C4-2B (cell line): ENCODE results near the gene LGALS9.
"Not testable (repeated sequence)": the region's sequence is repeated elsewhere in the genome, so short reads cannot be mapped to it uniquely, and the experiment has no call there.

Experiments used
- CTCF ChIP-seq: fragments of 450-650 bp; conservative IDR thresholded peaks from 2 replicates; pipeline ENCODE4 v1.5.1; 2017; ENCODE audit warnings: mild to moderate bottlenecking
- ZFX ChIP-seq: fragments of 450-650 bp; IDR thresholded peaks from 2 replicates; pipeline ENCODE4 v1.6.1; 2017

DNA sequence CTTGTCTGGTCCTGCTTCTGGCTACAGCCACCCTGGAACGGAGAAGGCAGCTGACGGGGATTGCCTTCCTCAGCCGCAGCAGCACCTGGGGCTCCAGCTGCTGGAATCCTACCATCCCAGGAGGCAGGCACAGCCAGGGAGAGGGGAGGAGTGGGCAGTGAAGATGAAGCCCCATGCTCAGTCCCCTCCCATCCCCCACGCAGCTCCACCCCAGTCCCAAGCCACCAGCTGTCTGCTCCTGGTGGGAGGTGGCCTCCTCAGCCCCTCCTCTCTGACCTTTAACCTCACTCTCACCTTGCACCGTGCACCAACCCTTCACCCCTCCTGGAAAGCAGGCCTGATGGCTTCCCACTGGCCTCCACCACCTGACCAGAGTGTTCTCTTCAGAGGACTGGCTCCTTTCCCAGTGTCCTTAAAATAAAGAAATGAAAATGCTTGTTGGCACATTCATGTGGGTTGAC, 18.2 kb downstream of the LGALS9 start:
- TF ChIP-seq CTCF, ZFX: not testable (repeated sequence)
